Left cardiac atrium (tissue), 4 donors: ENCODE measurements around the gene CLBA1. TPM values are rescaled to one million over a fixed set of nuclear protein-coding genes. Genes with fewer than 3 reads are reported as not detected.
"Not testable (repeated sequence)": the region's sequence is repeated elsewhere in the genome, so short reads cannot be mapped to it uniquely, and the experiment has no call there.

Source experiments
- ATAC-seq, 2 donors: fragments of 200-7000 bp; cut with Tn5 transposase; one replicate each; pipeline ENCODE4 v1.9.1; 2020; ENCODE audit warnings: mild to moderate bottlenecking in 2 of 2, moderate library complexity in 2 of 2
- DNase-seq: peaks from one replicate; pipeline ENCODE4 v3.0.0-alpha.2; 2020
- intact Hi-C, 2 donors: fragments of 100-400 bp; cut with DNase I; formaldehyde crosslinking; loops; one replicate each; pipeline versions ENCODE4 v1.14.1 to v1.15.1; 2022 to 2023
- total RNA-seq, 2 donors: library from RNA; stranded (reverse); fragmentation: NEBNext Ultra II Directional; extraction: Animal tissue kit (Norgen Biotek cat#: 25700); gene quantifications; one replicate each; pipeline ENCODE4 v1.2.1, GENCODE V29; 2021
- donor health status: DM: no; HTN: yes; CAD: no.
- donor health status: DM: no; HTN: yes; CAD: no; lungs with severe emphysema.
- donor health status: DM: yes; HTN: yes; CAD: no.
- donor health status: Dilated cardiomyopathy.

Gene CLBA1
- total RNA-seq, 2 donors from 2014 or later: 1.9 TPM

GRCh38 chr14:105026802-105027563, 41.4 kb downstream of the CLBA1 start:
- DNase-seq (no peak), ATAC-seq (no peak)
- intact Hi-C loops: no loop called here

GRCh38 chr14:105027718-105028117, 42.1 kb downstream of the CLBA1 start:
- ATAC-seq, DNase-seq, intact Hi-C loops: not testable (repeated sequence)

GRCh38 chr14:105028251-105028927, 42.8 kb downstream of the CLBA1 start:
- DNase-seq (no peak), ATAC-seq (no peak)
- intact Hi-C loops: no loop called here

GRCh38 chr14:105029402-105029801, 43.8 kb downstream of the CLBA1 start:
- DNase-seq: no peak
- intact Hi-C loops: no loop called here
- no peak for ATAC-seq

GRCh38 chr14:105030194-105030593, 44.6 kb downstream of the CLBA1 start:
- intact Hi-C loops: no loop called here
- ATAC-seq: no peak

GRCh38 chr14:105030836-105031396, 45.3 kb downstream of the CLBA1 start:
- ATAC-seq (no peak), DNase-seq (no peak)
- intact Hi-C loops: no loop called here

More at GRCh38 chr14:105030194-105030593, 44.6 kb downstream of the CLBA1 start:
- DNase-seq: no peak

- intact Hi-C loops, ATAC-seq, DNase-seq: not testable (repeated sequence)
These were observed 46.9 kb downstream of the CLBA1 start for GRCh38 chr14:105032451-105032901.

- DNase-seq, intact Hi-C loops, ATAC-seq: not testable (repeated sequence)
These were observed 47.9 kb downstream of the CLBA1 start for GRCh38 chr14:105033412-105033900.

- DNase-seq (no peak), ATAC-seq (peak in 1 of 2 donors; percentile 19)
- intact Hi-C loops: no loop called here
These were observed 48.9 kb downstream of the CLBA1 start for GRCh38 chr14:105034315-105035039.

GRCh38 chr14:105035616-105036015, 50.0 kb downstream of the CLBA1 start:
- ATAC-seq, DNase-seq, intact Hi-C loops: not testable (repeated sequence)

GRCh38 chr14:105039458-105040205, 54.0 kb downstream of the CLBA1 start:
- ATAC-seq: no peak
- intact Hi-C loops: loop anchor here (5.0 to 10.0 kb wide), 2 partner anchors 65 to 142 kb away; partner anchors contain the start of gene AHNAK2 (in 1 of the 2)

GRCh38 chr14:105041841-105042765, 56.5 kb downstream of the CLBA1 start:
- DNase-seq (no peak), ATAC-seq (no peak)
- intact Hi-C loops: loop anchor here (5.0 to 10.0 kb wide), 2 partner anchors 67 to 145 kb away; partner anchors contain the start of gene AHNAK2 (in 1 of the 2)

More at GRCh38 chr14:105039458-105040205, 54.0 kb downstream of the CLBA1 start:
- no peak for DNase-seq

- DNase-seq (no peak), ATAC-seq (no peak)
- intact Hi-C loops: loop anchor here (5.0 to 10.0 kb wide), 2 partner anchors 68 to 146 kb away; partner anchors contain the start of gene AHNAK2 (in 1 of the 2)
These were observed 57.2 kb downstream of the CLBA1 start for GRCh38 chr14:105042813-105043212.

- intact Hi-C loops: loop anchor here (2.0 to 10.0 kb wide), 3 partner anchors 67 to 146 kb away; partner anchors contain the start of gene AHNAK2 (in 1 of the 2)
- ATAC-seq: no peak
- no peak for DNase-seq
These were observed 58.1 kb downstream of the CLBA1 start for GRCh38 chr14:105043641-105044040.
